Muscle layer of duodenum (tissue), 2 donors: ENCODE measurements around the gene LPP.

Source experiments
- H3K27ac ChIP-seq: one replicate; pipeline ENCODE4 v1.7.0; 2013; ENCODE audit warnings: mild to moderate bottlenecking, low read length
- H3K27me3 ChIP-seq: one replicate; pipeline ENCODE4 v1.7.0; 2013; ENCODE audit warnings: low read depth, mild to moderate bottlenecking, control low read depth, low read length
- H3K36me3 ChIP-seq, 2 donors: one replicate each; pipeline ENCODE4 v1.7.0; 2013; ENCODE audit warnings: low read length in 2 of 2, control low read depth in 1 of 2, mild to moderate bottlenecking in 1 of 2; ENCODE audit not compliant: insufficient read depth in 2 of 2, control insufficient read depth in 1 of 2
- H3K4me1 ChIP-seq, 2 donors: one replicate each; pipeline ENCODE4 v1.7.0; 2013; ENCODE audit warnings: low read length in 2 of 2, mild to moderate bottlenecking in 2 of 2, control low read depth in 1 of 2, moderate library complexity in 1 of 2; ENCODE audit not compliant: insufficient read depth in 2 of 2, control insufficient read depth in 1 of 2
- H3K4me3 ChIP-seq, 2 donors: one replicate each; pipeline ENCODE4 v1.7.0; 2013; ENCODE audit warnings: low read length in 2 of 2, low read depth in 1 of 2, mild to moderate bottlenecking in 1 of 2
- H3K9me3 ChIP-seq, 2 donors: one replicate each; pipeline ENCODE4 v1.7.0; 2013; ENCODE audit warnings: low read length in 2 of 2, control low read depth in 1 of 2, mild to moderate bottlenecking in 1 of 2; ENCODE audit not compliant: control insufficient read depth in 1 of 2
- donor health status: healthy.

The LPP gene

DNA sequence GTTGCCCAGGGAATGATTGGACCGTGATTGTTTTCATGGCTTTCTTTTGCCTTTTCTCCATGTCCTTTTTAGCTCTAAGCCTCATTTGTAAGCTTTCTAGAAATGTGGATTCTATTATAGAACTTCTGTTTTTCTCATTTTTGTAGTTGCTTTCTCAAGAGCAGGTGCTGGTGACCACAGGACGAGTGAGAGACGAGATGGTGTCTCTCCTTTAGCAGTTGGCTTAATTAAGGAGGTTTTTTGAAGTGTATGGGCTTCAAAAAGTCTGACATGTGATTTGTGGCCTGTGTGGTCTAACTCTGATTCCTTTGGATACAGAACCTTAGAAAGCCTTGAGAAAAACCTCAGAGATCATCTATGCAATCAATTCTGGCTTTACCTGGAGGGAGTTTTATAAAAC is 292.8 kb downstream of the LPP start:
- H3K27me3 ChIP-seq, result no peaks in the 10 kb centered on the region
- H3K4me1 ChIP-seq, result no peaks in the 10 kb centered on the region
- H3K36me3 ChIP-seq, result no peaks in the 10 kb centered on the region
- H3K27ac ChIP-seq, result no peak overlapping the region
- H3K4me3 ChIP-seq, result no peak overlapping the region
- no peaks in the 10 kb centered on the region for H3K9me3 ChIP-seq

DNA sequence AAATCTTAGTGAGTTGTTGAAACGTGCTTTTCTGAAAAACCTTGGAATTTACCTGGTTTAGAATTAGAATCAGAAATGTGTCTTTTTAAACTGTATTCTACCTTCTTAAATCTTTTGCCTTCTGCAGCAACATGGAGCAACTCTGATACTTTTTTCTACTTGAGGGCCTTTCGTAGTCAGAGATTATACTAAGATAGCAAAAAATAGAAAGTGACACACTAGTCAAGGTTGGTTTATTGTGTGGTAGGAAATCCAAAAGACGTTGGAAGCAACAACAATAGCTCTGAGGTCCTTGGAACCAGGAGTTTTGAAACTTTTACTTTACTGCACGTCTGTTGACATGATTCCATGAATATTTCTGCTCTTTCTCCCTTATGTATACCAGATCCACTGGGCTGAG is 294.9 kb downstream of the LPP start:
- H3K4me1 ChIP-seq, result no peaks in the 10 kb centered on the region

DNA sequence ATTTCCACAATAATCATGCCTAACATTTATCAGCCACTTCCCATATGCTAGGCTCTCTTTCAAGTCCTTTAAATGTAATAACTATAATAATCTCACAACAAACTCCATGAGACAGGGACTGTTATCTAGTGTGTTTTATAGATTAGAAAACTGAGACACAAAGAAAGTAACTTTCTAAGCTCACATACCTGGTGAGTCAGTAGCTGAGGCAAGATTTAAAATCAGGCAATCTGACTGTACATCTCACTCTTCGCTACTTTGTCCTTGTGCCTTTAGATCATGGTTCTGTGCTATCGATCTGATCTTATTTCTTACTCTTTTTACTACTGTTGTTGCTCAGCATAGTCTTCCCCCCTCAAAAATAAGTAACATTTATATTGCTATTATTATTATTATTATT is 295.5 kb downstream of the LPP start:
- no peaks in the 10 kb centered on the region for H3K4me1 ChIP-seq
- no peaks in the 10 kb centered on the region for H3K27me3 ChIP-seq
- no peaks in the 10 kb centered on the region for H3K9me3 ChIP-seq
- H3K36me3 ChIP-seq, result no peaks in the 10 kb centered on the region
- H3K27ac ChIP-seq, result no peak overlapping the region
- no peak overlapping the region for H3K4me3 ChIP-seq

More for the DNA sequence above, 294.9 kb downstream of the LPP start:
- Histone ChIP-seq H3K27me3 (no peaks in the 10 kb centered on the region), H3K27ac (no peak overlapping the region), H3K4me3 (no peak overlapping the region), H3K36me3 (no peaks in the 10 kb centered on the region), H3K9me3 (no peaks in the 10 kb centered on the region)

DNA sequence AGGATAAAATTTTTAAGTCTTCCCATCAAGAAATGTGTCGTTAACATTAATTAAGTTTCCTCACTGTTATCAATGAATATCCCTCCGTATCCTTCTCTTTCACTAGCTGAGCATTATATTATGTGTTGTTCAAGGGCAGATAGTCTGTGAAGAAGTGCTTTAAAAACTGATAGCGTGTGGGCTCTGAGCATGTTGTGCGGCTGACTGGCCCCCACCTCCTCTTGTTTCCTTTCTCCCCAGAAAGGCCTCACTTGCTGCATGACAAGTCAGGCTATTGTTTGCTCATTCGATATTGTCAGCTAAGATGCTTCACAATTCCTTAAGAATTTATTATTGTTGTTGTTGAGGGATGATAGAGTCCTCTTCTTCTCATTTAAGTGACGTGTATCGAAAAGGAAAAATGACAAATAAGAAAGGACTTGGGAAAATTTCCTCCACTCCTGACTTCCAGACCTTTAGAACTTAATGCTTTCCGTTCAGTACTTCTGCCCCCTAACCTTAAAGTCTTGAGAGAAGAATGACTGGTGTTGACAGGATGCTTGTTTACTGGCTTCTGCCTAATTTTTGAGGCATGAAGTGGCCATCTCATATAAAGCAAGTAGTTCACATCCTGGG is 298.3 kb downstream of the LPP start:
- Histone ChIP-seq H3K9me3 (no peaks in the 10 kb centered on the region), H3K4me3 (no peak overlapping the region), H3K27me3 (no peaks in the 10 kb centered on the region), H3K36me3 (no peaks in the 10 kb centered on the region), H3K4me1 (no peaks in the 10 kb centered on the region), H3K27ac (no peak overlapping the region)

DNA sequence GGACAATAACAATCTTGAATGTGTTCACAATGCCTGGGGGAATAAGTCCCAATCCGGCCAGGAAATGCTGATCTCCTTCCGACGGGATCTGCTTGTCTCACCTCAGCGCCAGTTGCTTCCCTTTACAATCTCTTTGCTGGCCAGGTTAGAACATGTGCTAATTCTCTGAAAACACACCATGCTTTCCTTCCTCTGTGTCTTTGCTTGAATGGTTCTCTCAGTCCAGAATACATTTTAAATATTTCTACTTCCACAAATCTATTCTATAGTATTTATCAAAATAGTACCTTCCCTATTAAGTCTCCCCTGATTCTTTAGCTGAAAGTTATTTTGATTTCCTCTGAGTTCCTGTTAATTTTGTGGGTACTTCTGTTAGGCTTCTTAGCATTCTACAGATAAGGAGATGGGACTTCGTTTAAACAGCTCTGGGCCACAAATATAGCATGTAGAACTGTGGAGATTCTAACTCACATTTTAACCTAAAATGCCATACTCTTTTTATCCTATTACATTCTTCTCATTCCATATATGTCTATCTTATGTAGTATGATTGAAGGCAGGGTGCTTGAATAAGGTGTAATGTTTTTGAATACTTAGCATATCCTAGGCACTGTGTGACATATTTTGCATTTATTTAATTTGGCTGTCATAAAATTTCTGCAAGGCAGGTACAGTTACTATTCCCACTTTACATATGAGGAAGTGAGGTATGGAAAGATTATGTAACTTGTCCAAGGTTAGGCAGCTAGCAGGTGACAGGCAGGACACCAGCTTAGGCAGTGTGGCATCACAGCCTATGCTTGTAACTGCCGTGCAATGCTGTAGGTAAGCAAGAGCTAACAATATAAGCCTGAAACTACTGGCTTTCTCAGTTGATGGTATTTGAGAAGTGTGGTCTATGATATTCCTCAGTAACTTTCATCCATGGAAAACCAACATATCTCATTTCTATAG is 299.8 kb downstream of the LPP start:
- Histone ChIP-seq H3K4me1 (no peaks in the 10 kb centered on the region), H3K9me3 (no peaks in the 10 kb centered on the region), H3K27me3 (no peaks in the 10 kb centered on the region)

DNA sequence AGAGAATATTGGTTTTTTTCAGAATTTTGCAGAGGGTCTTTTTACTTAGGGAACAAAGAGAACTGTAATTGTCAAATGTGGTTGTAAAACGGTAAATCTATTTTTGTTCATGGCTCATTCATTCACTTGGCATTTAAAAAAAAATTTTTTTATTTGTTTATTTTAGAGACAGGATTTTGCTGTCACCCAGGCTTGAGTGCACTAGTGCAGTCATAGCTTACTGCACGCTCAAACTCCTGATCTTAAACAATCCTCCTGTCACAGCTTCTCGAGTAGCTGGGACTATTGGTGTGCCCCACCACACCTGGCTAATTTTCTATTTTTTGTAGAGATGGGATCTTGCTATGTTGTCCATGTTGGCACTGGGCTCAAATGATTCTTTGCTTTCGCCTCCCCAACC is 301.8 kb downstream of the LPP start:
- H3K27ac ChIP-seq, result no peak overlapping the region
- no peaks in the 10 kb centered on the region for H3K36me3 ChIP-seq
- no peaks in the 10 kb centered on the region for H3K4me1 ChIP-seq
- no peak overlapping the region for H3K4me3 ChIP-seq
- no peaks in the 10 kb centered on the region for H3K27me3 ChIP-seq
- no peaks in the 10 kb centered on the region for H3K9me3 ChIP-seq

More for the DNA sequence above, 299.8 kb downstream of the LPP start:
- Histone ChIP-seq H3K27ac (no peak overlapping the region), H3K36me3 (no peaks in the 10 kb centered on the region), H3K4me3 (no peak overlapping the region)

DNA sequence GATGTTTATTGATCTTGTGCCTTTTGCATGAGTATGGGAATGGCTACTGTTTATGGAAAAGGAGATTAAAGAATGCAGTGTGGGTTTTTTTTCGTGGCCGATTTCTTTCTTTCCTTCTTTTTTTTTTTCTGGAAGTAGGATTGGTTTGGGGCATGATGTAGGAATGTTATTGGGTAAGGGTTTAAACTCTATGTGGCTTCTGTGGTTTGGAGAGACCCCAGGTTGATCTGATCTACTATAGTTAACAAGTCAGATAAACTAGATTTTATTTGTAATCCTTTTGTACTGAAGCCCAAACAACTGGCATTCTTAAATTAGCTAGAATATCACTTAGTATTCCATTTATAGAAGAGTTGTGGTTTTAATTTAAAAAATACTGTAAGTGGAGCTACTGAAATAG is 304.8 kb downstream of the LPP start:
- Histone ChIP-seq H3K4me3 (no peak overlapping the region), H3K36me3 (no peaks in the 10 kb centered on the region), H3K4me1 (peaks cover 0 to 6% of the 10 kb centered on the region in 2 donors), H3K9me3 (no peaks in the 10 kb centered on the region), H3K27ac (no peak overlapping the region), H3K27me3 (no peaks in the 10 kb centered on the region)

DNA sequence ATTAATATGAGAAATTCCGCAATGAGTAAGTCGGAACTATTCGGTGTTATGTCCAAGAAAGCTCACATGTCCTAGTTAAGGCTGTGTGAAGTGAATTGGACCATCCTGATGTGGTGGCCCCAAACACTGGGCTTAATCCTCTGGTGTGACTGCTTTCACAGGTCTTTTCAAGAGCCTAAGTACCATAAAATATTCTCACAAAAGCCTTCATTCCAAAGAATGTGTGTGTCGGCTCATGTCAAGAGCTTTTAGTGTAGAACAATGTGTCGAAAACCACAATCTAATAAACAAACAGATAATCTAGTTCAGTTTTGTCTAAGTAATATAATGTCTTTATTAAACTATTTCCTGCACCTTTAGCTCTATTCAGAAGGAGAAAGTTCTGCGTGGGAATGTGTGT is 311.4 kb downstream of the LPP start:
- no peak overlapping the region for H3K4me3 ChIP-seq
- no peaks in the 10 kb centered on the region for H3K27me3 ChIP-seq
- no peaks in the 10 kb centered on the region for H3K9me3 ChIP-seq
- H3K4me1 ChIP-seq, result peaks cover 17 to 27% of the 10 kb centered on the region in 2 donors
- H3K27ac ChIP-seq, result no peak overlapping the region
- H3K36me3 ChIP-seq, result peaks cover 0 to 12% of the 10 kb centered on the region in 2 donors

DNA sequence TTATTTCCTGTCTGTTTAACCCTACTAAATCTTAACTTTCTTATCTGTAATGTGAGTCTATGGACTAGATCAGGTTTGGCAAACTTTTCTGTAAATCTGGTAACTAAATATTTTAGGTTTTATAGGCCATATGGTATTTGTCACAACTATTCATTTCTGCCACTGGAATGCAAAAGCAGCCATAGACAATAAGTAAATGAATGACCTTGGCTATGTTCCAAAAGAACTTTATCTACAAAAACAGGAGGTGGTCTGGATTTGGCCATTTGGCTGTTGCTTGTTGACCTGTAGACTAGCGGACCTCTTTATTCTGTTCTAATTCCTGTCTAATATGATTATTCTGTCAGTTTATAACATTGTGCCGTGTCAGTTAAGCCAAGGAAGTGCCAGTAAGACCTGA is 314.2 kb downstream of the LPP start:
- H3K27me3 ChIP-seq, result no peaks in the 10 kb centered on the region
- H3K4me3 ChIP-seq, result no peak overlapping the region
- H3K36me3 ChIP-seq, result peaks cover 0 to 12% of the 10 kb centered on the region in 2 donors
- no peaks in the 10 kb centered on the region for H3K9me3 ChIP-seq
- H3K4me1 ChIP-seq, result peaks cover 17 to 38% of the 10 kb centered on the region in 2 donors
- H3K27ac ChIP-seq, result no peak overlapping the region

DNA sequence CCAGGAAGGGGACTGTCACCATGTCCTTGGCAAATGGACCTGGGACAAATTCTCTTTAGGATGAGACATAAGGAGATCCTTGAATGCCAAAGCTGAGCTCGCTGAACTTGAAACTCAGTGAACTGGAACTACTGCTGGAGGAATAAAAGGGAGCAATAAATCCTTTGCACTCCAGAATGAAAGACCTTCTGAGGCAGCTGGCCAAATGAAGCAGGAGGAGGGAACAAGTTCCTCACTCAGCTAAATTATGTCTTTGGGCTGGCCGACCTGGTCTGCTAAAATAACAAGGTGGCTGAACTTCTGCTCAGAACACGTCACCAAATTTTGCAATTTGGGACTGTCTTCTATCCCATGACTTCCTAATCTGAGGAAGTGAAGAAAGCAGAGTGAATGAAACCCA is 314.7 kb downstream of the LPP start:
- Histone ChIP-seq H3K27me3 (no peaks in the 10 kb centered on the region), H3K4me3 (no peak overlapping the region), H3K4me1 (peaks cover 17 to 38% of the 10 kb centered on the region in 2 donors), H3K9me3 (no peaks in the 10 kb centered on the region), H3K27ac (no peak overlapping the region), H3K36me3 (peaks cover 0 to 12% of the 10 kb centered on the region in 2 donors)

DNA sequence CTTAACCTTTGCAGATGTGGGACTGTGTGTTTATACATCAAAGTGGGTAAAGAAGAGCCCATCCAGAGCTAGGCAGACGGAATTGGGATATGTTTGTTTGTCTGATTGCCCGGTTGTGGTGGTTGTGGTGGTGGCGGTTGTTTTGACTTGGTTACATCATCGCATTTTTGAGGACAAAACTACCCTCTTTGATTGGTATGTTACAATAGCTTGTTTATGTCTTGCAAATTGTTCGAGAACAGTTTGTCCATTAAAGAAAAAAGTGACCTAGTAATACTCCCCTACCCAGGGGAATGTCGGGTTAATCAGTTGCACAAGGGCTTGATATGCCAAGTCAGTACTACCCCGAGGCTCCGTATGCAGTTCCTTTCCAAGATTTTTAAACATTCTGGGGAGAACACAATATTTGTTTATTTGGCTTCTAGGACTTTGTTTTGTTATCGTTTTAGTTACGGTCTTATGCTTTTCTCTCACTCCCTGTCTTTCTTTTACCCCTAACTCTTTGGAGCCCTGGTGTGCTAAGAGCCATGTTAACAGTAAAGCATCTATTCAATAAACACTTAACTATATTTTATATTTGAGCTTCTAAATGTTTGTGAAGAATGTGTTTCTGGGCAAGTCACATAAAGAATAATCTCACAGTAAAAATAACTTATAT is 315.4 kb downstream of the LPP start:
- no peak overlapping the region for H3K27ac ChIP-seq
- H3K4me3 ChIP-seq, result no peak overlapping the region
- H3K36me3 ChIP-seq, result peaks cover 0 to 12% of the 10 kb centered on the region in 2 donors
- peaks cover 17 to 38% of the 10 kb centered on the region in 2 donors for H3K4me1 ChIP-seq
- no peaks in the 10 kb centered on the region for H3K27me3 ChIP-seq
- no peaks in the 10 kb centered on the region for H3K9me3 ChIP-seq
